ENCODE results near the gene ATP6V1G2.

ATP6V1G2 gene

GRCh38 chr6:31573239-31574105, 27.1 kb upstream of the ATP6V1G2 start:
- no peak overlapping the region for H3K4me2 ChIP-seq (ENCODE audit: low read length)
- H3K56ac ChIP-seq (ENCODE audit: low read length), result no peak overlapping the region
- H3K4me1 ChIP-seq (ENCODE audit: control insufficient read depth, low read depth, low read length), result peaks cover 2% of the 10 kb centered on the region
- no peak overlapping the region for H3K4me3 ChIP-seq (ENCODE audit: low read length)
- H3K79me2 ChIP-seq (ENCODE audit: control insufficient read depth, insufficient read depth, low read length), result no peaks in the 10 kb centered on the region
- no peak overlapping the region for H3K23ac ChIP-seq (ENCODE audit: low read length)
- no peak overlapping the region for H2BK5ac ChIP-seq (ENCODE audit: low read length)
- no peak overlapping the region for H3K4ac ChIP-seq (ENCODE audit: low read depth, low read length)
- peak; percentile 88 for DNase-seq
- no peak overlapping the region for H2BK15ac ChIP-seq (replicated peaks; ENCODE audit: low read depth)
- H3K27me3 ChIP-seq (ENCODE audit: insufficient read depth, low read length, poor library complexity), result no peaks in the 10 kb centered on the region
- no peak overlapping the region for H3K27ac ChIP-seq (ENCODE audit: low read depth, low read length)
- H3K9ac ChIP-seq (ENCODE audit: low read length), result no peak overlapping the region
- no peaks in the 10 kb centered on the region for H3K79me1 ChIP-seq (ENCODE audit: low read length)
- no CpG with 5 or more reads among the region's 9 CpGs for WGBS (ENCODE audit: extremely low coverage, insufficient coverage, low lambda C conversion rate)
- peak overlapping the region; percentile 32 for H2AK5ac ChIP-seq (ENCODE audit: low read length)
- H3K18ac ChIP-seq (ENCODE audit: low read length), result no peak overlapping the region
- no peak overlapping the region for H4K5ac ChIP-seq (ENCODE audit: low read length)
- no peaks in the 10 kb centered on the region for H3K36me3 ChIP-seq (ENCODE audit: control insufficient read depth, insufficient read depth, low read length)
- no peak overlapping the region for H4K8ac ChIP-seq (ENCODE audit: low read depth, low read length)
- H2BK120ac ChIP-seq (ENCODE audit: low read depth, low read length), result no peak overlapping the region

- Histone ChIP-seq H2AK5ac (ENCODE audit: low read length) (no peak within 1 kb of the TSS), H3K9ac (ENCODE audit: low read length) (no peak within 1 kb of the TSS), H3K56ac (ENCODE audit: low read length) (no peak within 1 kb of the TSS), H3K27ac (ENCODE audit: low read depth, low read length) (no peak within 1 kb of the TSS), H2BK120ac (ENCODE audit: low read depth, low read length) (no peak within 1 kb of the TSS), H3K4me2 (ENCODE audit: low read length) (no peak within 1 kb of the TSS), H3K4ac (ENCODE audit: low read depth, low read length) (no peak within 1 kb of the TSS), H3K79me1 (ENCODE audit: low read length) (no peaks in the 10 kb centered on the region), H3K36me3 (ENCODE audit: control insufficient read depth, insufficient read depth, low read length) (no peaks in the 10 kb centered on the region), H3K23ac (ENCODE audit: low read length) (no peak within 1 kb of the TSS), H4K8ac (ENCODE audit: low read depth, low read length) (no peak within 1 kb of the TSS), H3K27me3 (ENCODE audit: insufficient read depth, low read length, poor library complexity) (no peaks in the 10 kb centered on the region), H3K79me2 (ENCODE audit: control insufficient read depth, insufficient read depth, low read length) (no peaks in the 10 kb centered on the region), H4K5ac (ENCODE audit: low read length) (no peak within 1 kb of the TSS), H3K4me1 (ENCODE audit: control insufficient read depth, low read depth, low read length) (no peaks in the 10 kb centered on the region), H3K18ac (ENCODE audit: low read length) (no peak within 1 kb of the TSS), H2BK5ac (ENCODE audit: low read length) (no peak within 1 kb of the TSS), H3K4me3 (ENCODE audit: low read length) (no peak within 1 kb of the TSS), H2BK15ac (replicated peaks; ENCODE audit: low read depth) (no peak within 1 kb of the TSS)
- WGBS (ENCODE audit: extremely low coverage, insufficient coverage, low lambda C conversion rate), result no CpG with 5 or more reads among the region's 27 CpGs
- no peak for DNase-seq
Observed at GRCh38 chr6:31572041-31572911, 25.9 kb upstream of the ATP6V1G2 start, which contains the start of gene LTA. LTA (plus strand) TSS chr6:31572289; CDS start chr6:31572743, 454 bp downstream.

GRCh38 chr6:31569861-31570536, 23.6 kb upstream of the ATP6V1G2 start:
- H3K27ac ChIP-seq (ENCODE audit: low read depth, low read length), result no peak overlapping the region

DNA sequence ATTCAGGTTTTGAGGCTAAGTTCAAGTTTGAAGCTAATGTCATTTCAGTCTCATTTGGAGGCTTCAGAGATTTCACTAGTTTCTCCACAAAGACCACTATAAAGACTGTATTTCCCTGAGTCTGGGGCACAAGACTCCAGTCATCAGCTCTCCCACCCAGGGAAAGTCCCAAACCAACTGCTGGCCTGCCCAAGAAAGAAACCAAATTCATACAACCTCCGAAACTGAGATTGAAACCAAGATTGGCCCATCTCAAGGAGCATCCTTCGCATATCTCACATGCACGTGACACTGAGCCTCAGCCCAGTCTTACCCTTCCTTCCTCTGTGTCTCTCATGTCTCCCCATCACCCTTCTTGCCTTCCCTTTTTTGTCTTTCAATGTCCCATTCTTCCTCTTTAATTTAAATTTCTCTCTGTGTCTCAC, 22.1 kb upstream of the ATP6V1G2 start:
- Histone ChIP-seq H3K23ac (ENCODE audit: low read length) (no peak overlapping the region), H3K79me2 (ENCODE audit: control insufficient read depth, insufficient read depth, low read length) (no peaks in the 10 kb centered on the region), H4K8ac (ENCODE audit: low read depth, low read length) (no peak overlapping the region), H3K56ac (ENCODE audit: low read length) (no peak overlapping the region), H3K4ac (ENCODE audit: low read depth, low read length) (no peak overlapping the region), H3K9ac (ENCODE audit: low read length) (no peak overlapping the region), H4K5ac (ENCODE audit: low read length) (no peak overlapping the region), H3K27me3 (ENCODE audit: insufficient read depth, low read length, poor library complexity) (no peaks in the 10 kb centered on the region), H2BK15ac (replicated peaks; ENCODE audit: low read depth) (no peak overlapping the region), H2BK5ac (ENCODE audit: low read length) (no peak overlapping the region), H2BK120ac (ENCODE audit: low read depth, low read length) (no peak overlapping the region), H3K18ac (ENCODE audit: low read length) (no peak overlapping the region), H2AK5ac (ENCODE audit: low read length) (no peak overlapping the region), H3K36me3 (ENCODE audit: control insufficient read depth, insufficient read depth, low read length) (no peaks in the 10 kb centered on the region), H3K4me3 (ENCODE audit: low read length) (no peak overlapping the region), H3K27ac (ENCODE audit: low read depth, low read length) (no peak overlapping the region), H3K4me2 (ENCODE audit: low read length) (no peak overlapping the region), H3K4me1 (ENCODE audit: control insufficient read depth, low read depth, low read length) (no peaks in the 10 kb centered on the region), H3K79me1 (ENCODE audit: low read length) (no peaks in the 10 kb centered on the region)
- WGBS (ENCODE audit: extremely low coverage, insufficient coverage, low lambda C conversion rate), result no CpG with 5 or more reads among the region's 3 CpGs
- no peak for DNase-seq

More at GRCh38 chr6:31569861-31570536, 23.6 kb upstream of the ATP6V1G2 start:
- Histone ChIP-seq H3K4me2 (ENCODE audit: low read length) (no peak overlapping the region), H4K5ac (ENCODE audit: low read length) (no peak overlapping the region), H2BK15ac (replicated peaks; ENCODE audit: low read depth) (no peak overlapping the region), H3K4me3 (ENCODE audit: low read length) (no peak overlapping the region), H2AK5ac (ENCODE audit: low read length) (no peak overlapping the region), H3K79me2 (ENCODE audit: control insufficient read depth, insufficient read depth, low read length) (no peaks in the 10 kb centered on the region), H2BK120ac (ENCODE audit: low read depth, low read length) (no peak overlapping the region), H3K79me1 (ENCODE audit: low read length) (no peaks in the 10 kb centered on the region), H3K23ac (ENCODE audit: low read length) (no peak overlapping the region), H3K4ac (ENCODE audit: low read depth, low read length) (no peak overlapping the region), H4K8ac (ENCODE audit: low read depth, low read length) (no peak overlapping the region), H3K27me3 (ENCODE audit: insufficient read depth, low read length, poor library complexity) (no peaks in the 10 kb centered on the region), H3K18ac (ENCODE audit: low read length) (no peak overlapping the region), H3K9ac (ENCODE audit: low read length) (no peak overlapping the region), H3K56ac (ENCODE audit: low read length) (no peak overlapping the region), H3K4me1 (ENCODE audit: control insufficient read depth, low read depth, low read length) (no peaks in the 10 kb centered on the region), H3K36me3 (ENCODE audit: control insufficient read depth, insufficient read depth, low read length) (no peaks in the 10 kb centered on the region), H2BK5ac (ENCODE audit: low read length) (no peak overlapping the region)
- no peak for DNase-seq
- no CpG with 5 or more reads among the region's 1 CpG for WGBS (ENCODE audit: extremely low coverage, insufficient coverage, low lambda C conversion rate)

- Histone ChIP-seq H3K4me1 (ENCODE audit: control insufficient read depth, low read depth, low read length) (no peaks in the 10 kb centered on the region), H2BK120ac (ENCODE audit: low read depth, low read length) (no peak overlapping the region), H3K4me3 (ENCODE audit: low read length) (no peak overlapping the region), H3K4me2 (ENCODE audit: low read length) (no peak overlapping the region), H4K8ac (ENCODE audit: low read depth, low read length) (no peak overlapping the region), H3K4ac (ENCODE audit: low read depth, low read length) (no peak overlapping the region), H3K18ac (ENCODE audit: low read length) (no peak overlapping the region), H3K79me2 (ENCODE audit: control insufficient read depth, insufficient read depth, low read length) (no peaks in the 10 kb centered on the region), H3K56ac (ENCODE audit: low read length) (no peak overlapping the region), H3K79me1 (ENCODE audit: low read length) (no peaks in the 10 kb centered on the region), H2BK15ac (replicated peaks; ENCODE audit: low read depth) (no peak overlapping the region), H3K27me3 (ENCODE audit: insufficient read depth, low read length, poor library complexity) (no peaks in the 10 kb centered on the region), H2AK5ac (ENCODE audit: low read length) (no peak overlapping the region), H3K27ac (ENCODE audit: low read depth, low read length) (no peak overlapping the region), H3K23ac (ENCODE audit: low read length) (no peak overlapping the region), H4K5ac (ENCODE audit: low read length) (no peak overlapping the region), H3K36me3 (ENCODE audit: control insufficient read depth, insufficient read depth, low read length) (no peaks in the 10 kb centered on the region), H3K9ac (ENCODE audit: low read length) (no peak overlapping the region), H2BK5ac (ENCODE audit: low read length) (no peak overlapping the region)
- DNase-seq, result peak; percentile 67
- no CpG with 5 or more reads among the region's 9 CpGs for WGBS (ENCODE audit: extremely low coverage, insufficient coverage, low lambda C conversion rate)
Observed at GRCh38 chr6:31567531-31568370, 21.3 kb upstream of the ATP6V1G2 start.

Data from mesendoderm (in vitro differentiated cells).